HG03558 (cell line): ENCODE results near the gene FBXL2.
"Not testable (repeated sequence)": the region's sequence is repeated elsewhere in the genome, so short reads cannot be mapped to it uniquely, and the experiment has no call there.

Experiments used
- ATAC-seq: cut with Tn5 transposase; IDR thresholded peaks from one replicate; pipeline ENCODE4 v1.9.1; 2021; ENCODE audit warnings: moderate number of reproducible peaks; ENCODE audit not compliant: unreplicated experiment; ENCODE audit errors: extremely low read depth

FBXL2 gene

DNA sequence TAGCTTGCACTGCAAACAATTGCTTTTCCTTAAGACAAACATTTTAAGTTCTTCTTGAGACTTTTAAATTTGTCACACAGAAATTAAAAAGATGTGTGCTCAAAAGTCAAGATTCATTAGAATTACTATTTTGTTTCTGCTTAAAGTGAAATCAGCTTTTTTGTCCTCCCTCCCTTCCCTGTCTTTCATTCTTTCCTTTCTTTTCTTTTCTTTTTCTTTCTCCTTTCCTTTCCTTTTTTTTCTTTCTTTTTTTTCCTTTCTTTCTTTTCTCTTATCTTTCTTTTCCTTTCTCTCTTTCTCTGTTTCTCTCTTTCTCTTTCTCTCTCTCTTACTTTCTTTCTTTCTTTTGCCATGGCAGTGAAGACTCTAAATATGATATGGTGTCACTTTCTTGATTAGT lies 37.8 kb downstream of the FBXL2 start:
- no peak for ATAC-seq

DNA sequence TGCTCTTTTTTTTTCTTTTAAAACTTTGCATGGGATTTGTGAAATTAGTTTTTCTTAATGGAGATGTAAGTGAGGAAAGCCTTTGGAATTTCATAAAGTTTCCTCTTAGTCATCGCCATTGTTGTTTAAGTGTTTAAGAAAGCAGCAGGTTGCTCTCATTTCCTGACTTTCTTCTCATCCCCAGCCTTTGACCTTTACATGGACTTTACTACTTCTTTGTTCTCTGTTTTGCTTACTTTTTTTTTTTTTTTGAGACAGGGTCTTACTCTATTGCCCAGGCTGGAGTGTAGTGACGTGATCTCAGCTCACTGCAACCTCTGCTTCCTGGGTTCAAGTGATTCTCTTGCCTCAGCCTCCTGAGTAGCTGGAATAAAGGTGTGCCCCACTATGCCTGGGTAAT lies 38.6 kb downstream of the FBXL2 start:
- no peak for ATAC-seq

DNA sequence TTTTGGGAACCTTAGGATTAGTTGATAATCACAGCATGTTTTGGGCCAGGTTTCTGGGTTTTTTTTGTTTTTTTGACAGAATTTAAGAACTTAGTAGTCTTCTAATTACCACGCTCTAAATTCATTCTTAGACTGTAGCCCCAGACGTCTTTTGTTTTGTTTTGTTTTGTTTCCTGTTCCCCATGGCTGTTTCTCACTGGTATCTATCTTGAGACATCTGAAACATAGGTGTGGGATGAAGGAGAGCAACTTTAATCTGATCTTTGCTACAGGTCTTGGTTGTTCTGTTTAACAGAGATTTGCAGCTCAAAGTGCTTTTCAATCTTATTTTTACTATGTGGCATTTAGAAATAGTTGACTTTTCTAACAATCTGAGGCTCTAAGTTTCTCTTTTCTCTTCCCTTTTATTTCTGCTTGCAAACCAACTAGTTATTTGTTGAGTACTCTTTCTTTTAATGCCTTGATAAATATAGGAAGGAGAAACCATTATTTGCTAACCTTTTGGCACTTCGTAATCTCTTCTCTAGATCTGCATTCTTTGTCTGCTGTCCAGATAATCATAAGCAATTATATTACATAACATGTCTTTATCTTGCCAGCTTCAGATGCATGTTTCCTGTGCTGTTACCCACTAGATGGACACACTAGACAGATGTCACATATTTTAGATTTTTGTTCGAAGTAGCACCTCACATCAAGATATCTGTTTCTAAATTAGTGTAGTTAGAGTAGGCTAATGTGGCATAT lies 40.9 kb downstream of the FBXL2 start:
- no peak for ATAC-seq

DNA sequence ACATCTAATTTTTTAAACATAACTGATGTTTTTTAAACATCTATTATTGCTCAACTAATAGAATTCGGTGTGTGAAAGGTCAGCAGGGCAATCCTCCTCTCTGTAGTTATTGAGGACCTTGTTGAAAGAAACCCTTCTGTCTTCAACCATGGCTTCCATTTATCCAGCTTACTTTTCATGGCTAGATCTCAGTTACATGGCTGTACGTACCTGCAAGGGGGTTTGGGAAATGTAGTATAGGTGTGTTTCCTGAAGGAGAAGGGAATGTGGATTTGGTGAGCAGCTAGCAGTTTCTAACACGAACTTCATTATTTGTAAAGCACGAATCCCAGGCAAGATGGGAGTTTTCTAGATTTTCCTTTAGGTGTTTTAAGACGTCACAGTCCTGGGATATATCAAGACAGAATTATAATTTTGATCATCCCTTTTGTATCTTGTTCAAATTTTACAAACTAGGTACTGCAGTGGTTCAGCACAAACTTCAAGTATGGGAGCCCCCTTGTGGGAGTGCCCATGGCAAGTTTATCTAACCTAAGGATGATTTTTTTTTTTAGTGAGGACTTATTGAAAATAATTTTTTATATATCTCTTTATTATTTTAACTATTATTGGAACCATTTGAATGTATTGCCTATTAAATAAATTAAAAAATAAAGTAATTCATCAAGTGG lies 41.6 kb downstream of the FBXL2 start:
- no peak for ATAC-seq

DNA sequence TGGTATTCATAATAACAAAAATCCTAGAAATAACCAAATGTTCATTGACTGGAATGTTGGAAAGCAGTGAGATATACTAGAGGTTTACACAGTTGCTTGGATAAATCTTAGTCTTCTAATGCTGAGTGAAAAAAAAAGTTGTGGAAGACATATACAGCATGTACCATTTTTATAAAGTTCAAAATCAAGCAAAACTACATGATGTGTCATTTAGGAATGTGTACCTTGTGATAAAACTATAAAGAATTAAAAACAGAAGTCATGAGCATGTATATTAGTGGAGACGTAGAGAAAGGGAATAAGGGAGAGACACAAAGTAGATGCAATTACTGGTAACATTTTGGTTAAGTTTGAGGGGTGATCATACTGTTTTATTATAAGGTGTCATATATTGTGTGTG lies 45.2 kb downstream of the FBXL2 start:
- no peak for ATAC-seq

DNA sequence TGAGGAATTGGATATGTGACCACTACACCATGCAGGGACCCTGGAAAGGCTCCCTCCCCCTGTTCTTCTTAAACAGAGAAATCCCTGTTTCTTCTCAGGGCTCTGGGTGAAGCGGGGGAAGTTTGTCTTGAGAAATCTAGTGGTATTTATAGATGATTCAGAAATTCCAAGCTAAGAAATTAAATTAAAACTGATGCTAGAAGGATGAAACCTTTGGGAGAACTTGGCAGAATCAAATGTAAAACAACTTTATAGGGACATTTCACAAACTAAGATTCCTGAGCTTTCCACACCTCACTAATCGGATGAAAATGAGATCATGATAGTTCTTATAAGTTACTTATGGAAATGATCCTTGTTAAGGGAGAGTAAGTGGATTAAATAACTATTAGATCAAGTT lies 54.2 kb downstream of the FBXL2 start:
- ATAC-seq: no peak

DNA sequence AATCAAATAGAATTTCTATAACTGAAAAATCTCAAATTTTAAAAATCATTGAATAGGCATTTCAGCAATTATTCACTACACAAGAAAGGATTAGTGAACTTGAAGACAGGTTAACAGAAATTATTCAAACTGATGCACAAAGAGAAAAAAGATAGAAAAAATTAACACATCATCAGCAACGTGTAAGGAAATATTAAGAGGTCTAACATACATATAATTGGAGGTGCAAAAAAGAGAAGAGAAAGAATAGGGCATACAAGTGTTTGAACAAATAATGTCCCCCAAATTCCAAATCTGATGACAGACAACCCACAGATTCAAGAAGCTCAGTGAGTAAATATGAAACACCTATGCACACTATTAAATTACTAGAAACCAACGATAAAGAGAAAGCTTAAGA lies 57.1 kb downstream of the FBXL2 start:
- ATAC-seq: no peak

DNA sequence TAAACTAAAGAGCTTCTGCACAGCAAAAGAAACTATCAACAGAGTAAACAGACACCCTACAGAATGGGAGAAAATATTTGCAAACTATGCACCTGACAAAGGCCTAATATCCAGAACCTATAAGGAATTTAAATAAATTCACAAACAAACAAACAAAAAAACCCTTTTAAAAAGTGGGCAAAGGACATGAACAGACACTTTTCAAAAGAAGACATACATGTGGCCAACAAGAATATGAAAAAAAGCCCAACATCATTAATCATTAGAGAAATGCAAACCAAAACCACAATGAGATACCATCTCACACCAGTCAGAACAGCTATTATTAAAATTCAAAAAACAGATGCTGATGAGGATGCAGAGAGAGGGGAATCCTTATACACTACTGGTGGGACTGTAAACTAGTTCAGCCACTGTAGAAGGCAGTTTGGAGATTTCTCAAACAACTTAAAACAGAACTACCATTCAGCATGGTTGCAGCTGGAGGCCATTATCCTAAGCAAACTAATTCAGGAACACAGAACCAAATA lies 61.8 kb downstream of the FBXL2 start:
- not testable (repeated sequence) for ATAC-seq

DNA sequence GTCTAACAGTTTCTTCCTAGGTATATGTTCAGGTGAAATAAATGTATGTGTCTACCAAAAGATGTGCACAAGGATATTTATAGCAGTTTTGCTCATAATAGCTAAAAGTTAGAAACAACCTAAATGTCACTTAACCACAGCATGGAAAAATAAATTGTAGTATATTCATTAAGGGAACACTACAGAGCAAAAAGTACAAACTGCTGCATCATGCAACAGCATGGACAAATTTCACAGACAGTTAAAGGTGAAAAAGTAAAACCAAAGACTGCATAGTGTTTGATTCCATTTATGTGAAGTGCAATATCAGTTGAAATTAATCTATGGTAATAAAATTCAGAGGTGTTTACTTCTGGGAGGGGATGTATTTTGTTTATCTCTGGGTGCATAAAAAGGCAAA lies 62.5 kb downstream of the FBXL2 start:
- ATAC-seq: no peak

DNA sequence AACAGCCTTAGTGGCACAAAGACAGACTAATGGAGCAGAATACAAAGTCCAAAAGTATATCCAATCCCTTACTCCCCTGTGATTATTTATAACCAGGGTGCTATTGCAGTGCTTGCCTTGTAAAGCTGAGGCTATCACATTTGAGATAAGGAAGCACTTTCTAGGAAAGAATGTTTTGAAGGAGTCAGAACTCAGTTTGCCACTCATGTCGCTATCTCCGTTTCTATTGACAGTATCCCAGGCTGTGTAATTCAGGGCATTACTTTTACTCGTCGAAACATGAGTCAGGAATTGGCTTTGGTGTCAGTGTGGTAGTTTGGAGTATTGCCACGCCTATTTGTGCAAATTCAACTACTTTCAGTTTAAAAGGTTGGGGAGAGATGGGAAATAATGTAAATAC lies 78.4 kb downstream of the FBXL2 start:
- ATAC-seq: no peak

DNA sequence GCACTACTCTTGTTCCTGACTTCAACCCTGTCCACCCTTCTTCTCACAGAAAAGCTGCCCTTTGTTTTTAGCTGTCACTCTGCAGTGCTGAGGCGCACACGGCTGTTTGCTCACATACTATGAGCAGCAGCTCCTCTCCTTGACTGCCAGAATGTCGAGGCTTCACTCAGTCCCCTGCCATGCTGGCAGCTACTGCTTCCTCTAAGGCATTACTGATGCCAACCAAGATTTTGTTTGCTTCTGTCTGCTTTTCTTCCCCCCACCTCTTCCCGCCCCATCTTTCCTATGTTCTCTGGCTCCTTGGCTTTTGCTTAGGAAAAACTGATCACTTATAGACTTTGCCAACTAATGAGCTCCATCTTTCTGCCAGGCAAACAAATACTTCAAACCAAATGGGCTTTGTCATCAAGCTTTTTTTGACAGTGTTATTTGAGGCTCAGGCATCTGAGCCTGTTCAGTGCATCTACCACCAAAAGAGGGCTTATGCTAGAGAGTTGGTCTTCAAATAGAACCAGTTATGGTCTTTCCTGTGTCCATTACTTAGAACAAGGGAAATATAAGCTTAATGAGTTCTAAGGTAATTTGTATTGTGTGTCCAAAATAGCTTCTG lies 81.0 kb downstream of the FBXL2 start:
- ATAC-seq: no peak

DNA sequence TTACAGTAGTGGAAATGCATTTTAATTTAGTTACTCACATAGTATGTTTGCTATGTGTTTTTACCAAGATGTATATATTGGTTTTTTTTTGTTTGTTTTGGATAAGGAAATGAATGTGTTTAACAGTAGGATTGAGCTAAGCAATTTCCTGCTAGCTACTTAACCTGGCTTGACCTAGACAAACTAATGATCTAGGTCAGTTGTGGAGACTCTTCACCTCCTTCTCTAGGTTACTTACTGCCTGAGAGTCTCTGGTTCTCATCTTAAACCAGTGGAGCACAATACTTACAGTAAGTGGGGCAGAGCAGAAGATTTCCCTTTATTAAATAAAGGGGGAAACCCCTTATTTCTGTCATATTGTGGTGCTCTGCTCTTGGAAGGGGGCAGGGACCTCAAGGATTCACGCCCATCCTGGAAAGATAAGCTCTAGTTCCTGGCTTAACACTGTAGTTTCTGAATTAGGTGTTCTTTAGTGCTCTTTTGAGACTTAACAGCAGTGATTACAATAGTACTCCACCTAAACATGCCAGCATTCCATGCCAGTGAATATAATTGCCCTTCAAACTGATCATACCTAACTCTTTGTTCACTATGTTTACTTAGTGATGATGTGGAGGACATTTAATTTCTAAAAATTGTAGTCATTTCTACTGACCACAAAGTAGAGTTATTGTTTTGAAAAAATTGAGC lies 83.0 kb downstream of the FBXL2 start:
- ATAC-seq: no peak

DNA sequence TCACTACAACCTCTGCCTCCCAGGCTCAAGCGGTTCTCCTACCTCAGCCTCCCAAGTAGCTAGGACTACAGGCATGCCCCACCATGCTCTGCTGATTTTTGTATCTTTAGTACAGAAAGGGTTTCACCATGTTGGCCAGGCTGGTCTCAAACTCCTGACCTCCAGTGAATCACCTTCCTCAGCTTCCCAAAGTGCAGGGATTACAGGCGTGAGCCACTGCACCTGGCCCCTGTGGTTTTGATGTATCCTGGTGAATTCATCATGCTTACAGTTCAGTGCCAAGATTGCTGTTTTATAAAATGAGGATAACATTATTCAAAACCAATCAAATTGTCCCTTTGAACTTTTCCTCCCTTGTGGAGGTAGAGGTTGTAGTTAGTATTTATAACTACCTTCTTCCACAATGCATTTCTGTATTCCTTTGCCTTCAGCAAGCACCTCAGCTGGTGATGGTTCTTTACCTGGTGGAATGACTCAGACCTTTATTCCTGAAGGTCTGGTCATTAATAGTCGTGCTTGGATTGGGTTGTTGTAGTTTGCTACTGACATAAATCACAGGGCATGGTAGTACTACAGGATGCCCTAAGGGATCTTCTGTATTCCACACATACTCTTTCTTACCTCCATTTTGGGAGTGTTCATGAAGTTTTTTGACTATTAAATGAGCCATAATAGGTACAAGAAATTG lies 86.0 kb downstream of the FBXL2 start:
- no peak for ATAC-seq

DNA sequence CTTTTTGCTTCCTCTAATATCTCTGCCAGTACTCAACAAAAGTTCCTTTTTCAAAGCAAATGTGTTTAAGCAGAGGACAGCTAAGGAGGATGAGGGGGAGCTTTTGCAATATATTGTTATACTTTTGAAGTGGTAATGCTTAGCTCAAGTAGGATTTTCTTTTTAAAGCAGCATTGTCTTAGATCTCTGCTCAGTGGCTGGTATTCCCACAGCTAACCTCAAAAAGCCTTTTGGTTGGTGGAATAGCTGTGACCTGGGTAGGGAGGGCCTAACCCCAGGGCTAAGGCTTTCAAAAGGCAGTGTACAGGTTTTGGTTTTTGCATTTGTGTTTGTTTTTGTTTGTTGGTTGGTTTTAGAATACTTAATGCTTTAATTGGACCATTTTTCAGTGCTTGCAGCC lies 86.8 kb downstream of the FBXL2 start:
- no peak for ATAC-seq

DNA sequence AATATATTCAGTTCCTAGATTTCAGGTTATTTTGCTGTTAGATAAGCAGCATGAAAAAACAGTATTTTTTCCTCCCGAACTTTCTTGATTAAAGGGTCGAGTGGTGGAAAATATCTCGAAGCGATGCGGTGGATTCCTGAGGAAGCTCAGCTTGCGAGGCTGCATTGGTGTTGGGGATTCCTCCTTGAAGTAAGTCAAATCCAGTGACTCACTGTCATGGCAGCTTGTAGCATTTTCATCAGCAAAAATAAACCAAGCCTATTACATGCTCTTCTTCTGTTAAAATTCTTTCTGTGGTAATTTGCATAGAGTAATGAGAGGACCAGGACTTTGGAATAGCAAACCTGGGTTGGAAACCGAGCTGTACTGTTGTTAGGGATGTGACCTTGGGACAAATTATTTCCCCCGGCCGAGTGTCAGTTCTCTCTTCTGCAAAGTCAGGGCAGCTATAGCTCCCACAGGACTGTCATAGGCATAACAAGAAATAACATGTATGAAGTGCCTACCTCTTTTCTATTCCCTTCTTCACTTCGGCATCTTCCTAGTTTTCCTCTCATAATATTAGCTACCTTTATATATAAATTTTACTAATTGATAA lies 87.4 kb downstream of the FBXL2 start:
- ATAC-seq: no peak

DNA sequence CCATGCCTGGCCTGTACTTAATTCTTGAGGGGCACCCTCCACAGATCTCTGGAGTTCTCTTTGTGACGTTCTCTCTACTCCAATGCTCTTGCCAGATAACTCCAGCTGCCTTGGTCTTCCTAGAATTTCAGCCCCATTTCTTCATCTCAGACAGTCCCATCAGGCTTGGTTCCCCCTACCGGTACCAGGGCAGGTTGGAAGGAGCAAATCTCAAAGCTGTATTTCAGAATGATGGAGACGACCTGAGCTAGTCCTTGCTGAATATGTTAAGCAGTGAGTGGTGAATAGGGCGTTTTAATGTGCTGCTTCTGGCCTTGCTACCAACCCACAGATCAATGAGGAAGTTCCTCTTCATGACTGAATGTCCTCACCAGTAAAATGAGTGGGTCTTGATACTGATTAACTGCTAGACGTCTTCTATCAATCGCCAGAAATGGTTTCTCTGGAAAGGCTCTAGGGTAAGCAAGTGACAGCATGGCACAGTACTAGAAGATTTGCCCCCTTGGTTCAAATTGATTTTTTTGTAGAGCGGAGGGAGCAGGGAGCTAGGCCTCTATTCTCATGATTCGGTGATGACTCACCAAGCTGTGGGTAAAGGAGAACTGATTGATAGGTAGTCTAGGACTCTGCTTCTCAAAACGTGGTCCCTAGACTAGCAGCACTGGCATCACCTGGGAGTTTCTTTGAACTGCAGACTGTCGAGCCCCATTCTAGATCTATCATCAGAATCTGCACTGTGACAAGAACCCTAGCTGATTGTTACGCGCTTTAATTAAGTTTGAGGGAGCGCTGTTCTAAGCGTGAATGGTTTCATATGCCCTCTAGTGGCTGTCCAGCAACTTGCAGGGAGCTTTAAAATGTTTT lies 95.2 kb downstream of the FBXL2 start:
- ATAC-seq: no peak

DNA sequence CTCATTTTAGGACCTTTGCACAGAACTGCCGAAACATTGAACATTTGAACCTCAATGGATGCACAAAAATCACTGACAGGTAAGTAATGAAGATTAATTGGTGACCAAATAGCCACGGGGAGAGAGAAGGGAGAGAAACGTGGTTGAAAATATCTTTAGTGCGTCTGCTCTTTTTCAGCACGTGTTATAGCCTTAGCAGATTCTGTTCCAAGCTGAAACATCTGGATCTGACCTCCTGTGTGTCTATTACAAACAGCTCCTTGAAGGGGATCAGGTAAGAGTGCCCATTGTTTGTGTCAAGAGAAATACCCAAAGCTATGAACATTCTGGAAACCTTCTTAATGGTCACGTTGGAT lies 95.8 kb downstream of the FBXL2 start:
- ATAC-seq: no peak

DNA sequence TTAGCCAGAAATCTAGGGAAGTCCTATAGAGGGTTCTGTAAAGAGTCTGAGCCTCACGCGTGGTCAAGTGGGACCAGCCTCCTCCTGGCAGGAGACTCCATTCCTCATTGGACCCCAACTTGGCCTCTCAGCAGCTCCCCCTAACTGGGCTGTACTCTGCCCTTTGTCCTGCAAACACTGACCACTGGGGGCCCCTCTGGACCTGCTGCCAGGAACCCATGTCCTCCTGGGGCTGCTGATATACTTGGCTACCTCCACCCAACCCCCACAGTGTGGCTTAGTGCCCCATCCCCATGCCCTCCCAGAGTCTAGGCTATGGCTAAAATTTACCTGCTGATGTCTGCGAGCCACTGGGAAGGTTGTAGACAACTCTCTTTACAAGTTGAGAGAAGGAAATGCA lies 100.2 kb downstream of the FBXL2 start:
- ATAC-seq: no peak

DNA sequence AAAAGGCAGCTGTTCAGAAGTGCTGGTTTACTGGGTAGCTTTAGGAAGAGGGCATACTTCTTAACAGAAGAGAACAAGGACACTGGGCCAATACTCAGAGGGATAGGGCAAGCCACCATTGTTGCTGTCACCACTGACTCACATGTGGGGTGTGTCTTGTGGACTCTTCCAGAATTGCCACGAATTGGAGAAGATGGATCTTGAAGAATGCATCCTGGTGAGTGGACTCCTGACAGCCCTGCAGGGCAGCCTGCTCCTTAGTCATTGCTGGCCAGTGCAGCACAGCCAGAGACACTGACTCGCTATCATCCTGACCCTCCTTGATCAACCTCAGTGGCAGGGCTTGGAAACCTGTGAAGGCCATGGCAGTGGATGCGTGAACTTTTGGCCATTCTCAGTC lies 100.7 kb downstream of the FBXL2 start:
- ATAC-seq: no peak
